ENCODE data around the gene FAM234B.

DNA sequence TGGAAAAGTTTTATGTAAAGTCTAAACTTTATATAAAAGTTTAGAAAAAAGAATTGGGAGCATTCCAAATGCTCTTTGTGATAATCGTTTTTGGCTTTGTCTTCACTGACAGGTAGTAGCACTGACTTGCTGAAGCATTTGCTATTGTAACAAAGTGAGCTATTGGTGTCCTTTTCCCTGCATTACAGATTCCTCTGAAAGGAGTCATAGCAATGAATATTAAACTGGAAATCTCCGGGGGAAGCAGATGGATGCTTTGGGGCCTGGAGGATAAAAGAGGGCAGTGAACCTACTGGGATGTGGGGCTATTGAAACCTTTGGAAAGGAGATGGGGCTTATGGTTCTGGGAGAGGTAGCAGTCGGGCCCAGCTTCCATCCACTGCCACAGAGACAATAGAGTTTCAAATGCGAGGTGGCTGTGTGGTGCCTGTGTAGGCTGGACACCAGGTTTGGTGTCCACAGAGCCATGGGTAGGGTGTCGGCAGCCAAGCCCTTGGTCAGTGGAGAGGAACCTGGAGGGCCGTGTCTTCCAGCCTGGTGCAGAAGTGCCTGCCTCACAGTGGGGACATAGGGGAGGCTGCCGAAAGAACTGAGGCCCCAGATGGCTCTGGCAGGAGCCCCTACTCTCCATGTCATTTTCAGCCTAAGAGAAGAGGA, 49.1 kb downstream of the FAM234B start:
- TF ChIP-seq CTCF (IDR thresholded peaks at IDR 0.05) (no peak), POLR2AphosphoS5 (IDR thresholded peaks at IDR 0.05) (no peak), POLR2A (IDR thresholded peaks at IDR 0.05) (no peak)
